Stimulated activated naive CD8-positive, alpha-beta T cell treated with anti-CD3 and anti-CD28 coated beads, Interleukin-15, Interleukin-2, amounts not matched to agents 100 ng/mL and 50 ng/mL, for 24 hours (primary cell): ENCODE results near the gene SLC2A1.

Source experiments
- H3K27ac Mint-ChIP-seq: one replicate; pipeline ENCODE4 v1.8.0; 2021; ENCODE audit warnings: mild to moderate bottlenecking, mixed read lengths
- H3K27me3 Mint-ChIP-seq: one replicate; pipeline ENCODE4 v1.8.0; 2021; ENCODE audit warnings: mixed read lengths
- H3K36me3 Mint-ChIP-seq: one replicate; pipeline ENCODE4 v1.8.0; 2021; ENCODE audit warnings: low read depth, mixed read lengths
- H3K4me1 Mint-ChIP-seq: one replicate; pipeline ENCODE4 v1.8.0; 2021; ENCODE audit warnings: low read depth, mixed read lengths
- H3K4me3 Mint-ChIP-seq: one replicate; pipeline ENCODE4 v1.8.0; 2021; ENCODE audit warnings: mild to moderate bottlenecking, mixed read lengths
- H3K9me3 Mint-ChIP-seq: one replicate; pipeline ENCODE4 v1.8.0; 2021; ENCODE audit warnings: mixed read lengths

Gene SLC2A1

DNA sequence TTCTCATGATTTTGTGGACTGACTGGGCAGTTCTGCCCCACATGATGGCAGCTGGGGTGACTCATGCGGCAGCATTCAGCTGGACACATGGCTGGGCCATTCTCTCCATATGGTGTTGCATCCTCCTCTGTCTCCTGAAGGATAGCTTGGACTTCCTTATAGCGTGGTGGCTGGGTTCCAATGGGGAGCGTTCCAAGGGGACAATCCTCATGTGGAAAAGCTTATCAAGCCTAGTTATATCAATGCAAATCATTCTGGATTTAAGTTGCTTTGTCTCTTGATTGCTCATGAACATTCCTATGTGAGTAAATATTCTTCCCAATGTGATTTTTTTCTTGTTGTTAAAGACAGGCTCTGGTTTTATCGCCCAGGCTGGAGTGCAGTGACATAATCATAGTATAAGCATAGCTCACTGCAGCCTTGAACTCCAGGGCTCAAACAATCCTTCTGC, 13.2 kb upstream of the SLC2A1 start:
- Mint-ChIP-seq H3K27me3 (no peaks in the 10 kb centered on the region), H3K4me3 (no peak overlapping the region), H3K27ac (no peak overlapping the region), H3K36me3 (no peaks in the 10 kb centered on the region), H3K9me3 (no peaks in the 10 kb centered on the region), H3K4me1 (peaks cover 6% of the 10 kb centered on the region)

DNA sequence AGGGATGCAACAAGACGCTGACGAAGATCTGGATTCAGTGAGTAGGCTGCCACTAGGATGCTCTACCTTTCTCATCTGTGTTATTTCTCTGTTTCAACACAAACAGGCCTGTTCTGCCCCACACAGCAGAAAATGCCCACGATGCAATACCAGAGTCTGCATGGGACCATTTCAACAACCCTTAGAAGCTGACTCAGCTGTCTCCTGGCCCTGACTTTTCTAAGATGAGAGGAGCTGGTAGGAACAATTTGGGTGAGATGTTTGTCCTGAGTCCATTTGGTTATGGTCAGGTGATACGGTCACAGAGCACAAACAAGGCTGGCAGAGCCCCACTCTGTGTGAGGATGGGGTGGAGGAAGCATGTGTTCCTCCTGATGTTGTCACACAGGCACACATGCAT, 11.5 kb upstream of the SLC2A1 start:
- Mint-ChIP-seq H3K36me3 (no peaks in the 10 kb centered on the region), H3K27me3 (no peaks in the 10 kb centered on the region), H3K27ac (no peak overlapping the region), H3K4me1 (peaks cover 7% of the 10 kb centered on the region), H3K9me3 (no peaks in the 10 kb centered on the region), H3K4me3 (no peak overlapping the region)

DNA sequence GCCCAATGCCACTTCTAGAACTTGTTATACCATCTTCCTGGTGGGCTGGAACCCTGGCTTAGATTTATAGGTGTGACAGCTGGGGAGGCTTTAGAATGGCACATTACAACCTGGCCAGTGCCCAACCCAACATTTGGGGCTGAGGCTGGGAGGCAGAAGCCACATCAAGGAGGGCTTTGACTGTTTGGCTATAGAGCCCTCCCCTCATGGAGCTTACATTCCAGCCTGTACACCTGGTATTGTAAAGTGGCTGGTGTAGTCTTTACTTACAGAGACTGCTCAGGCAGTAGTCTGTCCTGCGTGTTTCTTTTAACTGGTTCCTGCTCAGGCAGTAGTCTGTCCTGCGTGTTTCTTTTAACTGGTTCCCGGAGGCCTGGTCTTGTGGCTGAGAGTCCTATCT, 10.0 kb upstream of the SLC2A1 start:
- H3K4me3 Mint-ChIP-seq: no peak overlapping the region
- no peaks in the 10 kb centered on the region for H3K27me3 Mint-ChIP-seq
- no peaks in the 10 kb centered on the region for H3K36me3 Mint-ChIP-seq
- H3K4me1 Mint-ChIP-seq: peaks cover 7% of the 10 kb centered on the region
- no peak overlapping the region for H3K27ac Mint-ChIP-seq
- H3K9me3 Mint-ChIP-seq: no peaks in the 10 kb centered on the region

DNA sequence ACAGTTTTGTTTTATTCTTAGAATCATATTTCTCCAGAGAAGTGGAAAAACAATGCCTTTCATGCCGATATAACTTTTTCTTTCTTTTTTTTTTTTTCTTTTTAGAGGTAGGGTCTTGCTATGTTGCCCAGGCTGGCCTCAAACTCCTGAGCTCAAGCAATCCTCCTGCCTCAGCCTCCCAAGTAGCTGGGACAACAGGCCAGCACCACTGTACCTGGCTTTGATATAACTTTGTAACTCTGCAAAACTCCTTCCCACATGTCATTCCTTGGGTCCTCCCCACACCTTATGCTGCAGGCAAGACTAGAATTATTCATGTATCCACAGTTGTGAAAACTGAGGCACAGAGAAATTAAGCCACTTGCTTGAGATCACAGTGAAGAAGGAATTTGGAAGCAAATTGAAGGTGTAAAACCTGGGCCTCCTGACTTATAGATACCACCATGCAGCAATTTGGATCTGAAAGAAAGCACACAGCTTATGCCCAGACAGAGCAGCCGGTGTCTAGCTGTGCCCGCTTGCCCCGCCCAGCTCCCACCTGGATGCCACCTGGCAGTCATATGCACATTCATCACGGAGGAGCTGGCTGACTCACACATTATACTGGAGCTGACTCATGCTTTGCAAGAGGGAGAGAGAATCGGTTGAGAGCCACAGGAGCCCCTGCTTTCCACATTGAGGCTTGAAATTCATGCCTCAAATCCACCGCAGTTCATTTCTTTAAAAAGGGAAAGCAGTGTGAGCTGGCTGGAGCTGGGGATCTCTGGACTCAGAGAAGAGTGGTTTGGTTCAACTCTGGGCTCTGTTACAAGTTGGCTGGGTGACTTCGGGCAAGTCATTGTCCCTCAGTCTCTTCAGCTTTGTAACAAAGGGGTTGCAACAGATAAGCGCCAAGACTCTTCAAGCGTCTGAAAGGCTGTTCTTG, 8.3 kb upstream of the SLC2A1 start:
- Mint-ChIP-seq H3K4me1 (peaks cover 18% of the 10 kb centered on the region), H3K4me3 (no peak overlapping the region), H3K27me3 (no peaks in the 10 kb centered on the region), H3K9me3 (no peaks in the 10 kb centered on the region), H3K27ac (no peak overlapping the region), H3K36me3 (no peaks in the 10 kb centered on the region)

DNA sequence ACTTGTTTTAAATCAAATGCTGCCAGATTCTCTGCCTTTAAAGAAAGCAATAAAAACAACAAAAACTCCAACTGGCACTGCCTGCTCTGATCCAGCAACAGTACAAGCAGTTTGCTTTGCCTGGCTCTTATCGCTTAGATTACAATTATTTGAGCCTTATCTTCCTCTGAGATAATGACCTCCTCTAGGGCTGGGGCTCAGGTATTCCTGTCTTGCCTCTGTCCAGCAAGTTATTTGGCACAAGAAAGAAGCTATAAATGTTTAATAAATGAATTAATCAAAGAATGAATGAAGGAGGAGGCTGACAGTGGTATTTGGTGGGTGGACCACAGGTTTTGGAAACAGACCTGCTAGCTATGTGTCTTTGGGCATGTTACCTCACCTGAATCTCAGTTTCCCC, 6.7 kb upstream of the SLC2A1 start:
- no peaks in the 10 kb centered on the region for H3K36me3 Mint-ChIP-seq
- peaks cover 27% of the 10 kb centered on the region for H3K4me1 Mint-ChIP-seq
- no peak overlapping the region for H3K27ac Mint-ChIP-seq
- H3K4me3 Mint-ChIP-seq: no peak overlapping the region
- H3K9me3 Mint-ChIP-seq: no peaks in the 10 kb centered on the region
- peaks cover 8% of the 10 kb centered on the region for H3K27me3 Mint-ChIP-seq

DNA sequence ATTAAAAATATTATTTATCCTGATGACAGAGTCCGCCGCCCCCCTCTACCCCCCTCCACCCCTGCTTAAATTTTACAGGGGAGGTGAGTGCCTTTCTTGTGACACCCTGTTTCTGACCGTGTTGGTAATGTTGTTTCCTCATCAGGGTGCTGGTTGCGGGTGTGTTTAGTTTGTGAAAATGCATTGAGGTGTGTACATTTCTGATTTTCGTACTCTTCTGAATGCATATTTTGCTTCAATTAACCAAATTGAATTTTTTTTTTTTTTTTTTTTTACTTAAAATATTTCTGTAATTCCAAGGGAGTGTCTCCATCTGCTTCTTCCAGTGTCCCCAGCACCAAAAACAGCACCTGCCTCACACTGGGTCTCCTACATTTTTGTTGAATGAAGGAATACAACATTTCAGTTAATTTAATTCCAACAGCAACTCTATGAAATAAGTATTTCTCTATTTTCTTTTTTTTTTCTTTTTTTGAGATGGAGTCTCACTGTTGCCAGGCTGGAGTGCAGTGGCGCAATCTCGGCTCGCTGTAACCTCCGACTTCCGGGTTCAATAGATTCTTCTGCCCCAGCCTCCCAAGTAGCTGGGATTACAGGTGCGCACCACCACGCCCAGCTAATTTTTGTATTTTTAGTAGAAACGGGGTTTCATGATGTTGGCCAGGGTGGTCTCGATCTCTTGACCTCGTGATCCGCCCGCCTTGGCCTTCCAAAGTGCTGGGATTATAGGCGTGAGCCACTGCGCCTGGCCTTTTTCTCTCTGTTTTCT, 5.6 kb upstream of the SLC2A1 start:
- no peaks in the 10 kb centered on the region for H3K36me3 Mint-ChIP-seq

DNA sequence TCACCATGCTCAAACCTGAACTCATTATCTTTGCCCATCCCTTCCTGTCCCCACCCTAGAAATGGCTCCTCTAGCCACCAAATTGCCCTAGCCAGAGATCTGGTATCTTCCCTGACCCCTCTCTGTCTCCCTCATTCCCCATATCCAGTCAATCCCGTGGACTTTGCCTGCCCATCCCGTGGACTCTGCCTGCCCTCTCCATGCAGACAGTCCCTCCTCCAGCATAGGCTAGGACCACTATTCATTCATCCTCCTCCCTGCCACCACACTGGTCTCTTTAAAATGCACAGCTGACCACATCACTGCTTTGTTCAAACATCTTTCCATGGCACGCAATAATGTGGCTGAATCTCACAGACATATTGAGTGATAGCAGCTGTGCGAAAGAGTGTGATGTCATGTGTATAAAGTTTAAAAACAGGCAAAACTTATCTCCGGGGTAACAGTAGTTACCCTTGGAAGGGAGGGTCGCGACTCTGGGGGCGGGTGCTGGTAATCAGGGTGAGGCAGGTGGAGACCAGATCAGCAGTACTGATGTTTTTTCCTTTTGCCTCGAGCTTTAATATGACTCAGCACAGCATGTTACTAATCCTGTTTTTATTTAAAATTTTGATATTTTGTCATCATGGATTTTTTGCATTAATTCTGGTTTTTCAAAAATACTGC, 4.8 kb upstream of the SLC2A1 start:
- Mint-ChIP-seq H3K27me3 (peaks cover 8% of the 10 kb centered on the region), H3K4me1 (peaks cover 42% of the 10 kb centered on the region), H3K36me3 (no peaks in the 10 kb centered on the region), H3K9me3 (no peaks in the 10 kb centered on the region), H3K27ac (peak overlapping the region; percentile 47), H3K4me3 (no peak overlapping the region)

More for the DNA sequence above, 5.6 kb upstream of the SLC2A1 start:
- no peaks in the 10 kb centered on the region for H3K9me3 Mint-ChIP-seq
- no peak overlapping the region for H3K27ac Mint-ChIP-seq
- no peak overlapping the region for H3K4me3 Mint-ChIP-seq
- peaks cover 35% of the 10 kb centered on the region for H3K4me1 Mint-ChIP-seq
- peaks cover 8% of the 10 kb centered on the region for H3K27me3 Mint-ChIP-seq

DNA sequence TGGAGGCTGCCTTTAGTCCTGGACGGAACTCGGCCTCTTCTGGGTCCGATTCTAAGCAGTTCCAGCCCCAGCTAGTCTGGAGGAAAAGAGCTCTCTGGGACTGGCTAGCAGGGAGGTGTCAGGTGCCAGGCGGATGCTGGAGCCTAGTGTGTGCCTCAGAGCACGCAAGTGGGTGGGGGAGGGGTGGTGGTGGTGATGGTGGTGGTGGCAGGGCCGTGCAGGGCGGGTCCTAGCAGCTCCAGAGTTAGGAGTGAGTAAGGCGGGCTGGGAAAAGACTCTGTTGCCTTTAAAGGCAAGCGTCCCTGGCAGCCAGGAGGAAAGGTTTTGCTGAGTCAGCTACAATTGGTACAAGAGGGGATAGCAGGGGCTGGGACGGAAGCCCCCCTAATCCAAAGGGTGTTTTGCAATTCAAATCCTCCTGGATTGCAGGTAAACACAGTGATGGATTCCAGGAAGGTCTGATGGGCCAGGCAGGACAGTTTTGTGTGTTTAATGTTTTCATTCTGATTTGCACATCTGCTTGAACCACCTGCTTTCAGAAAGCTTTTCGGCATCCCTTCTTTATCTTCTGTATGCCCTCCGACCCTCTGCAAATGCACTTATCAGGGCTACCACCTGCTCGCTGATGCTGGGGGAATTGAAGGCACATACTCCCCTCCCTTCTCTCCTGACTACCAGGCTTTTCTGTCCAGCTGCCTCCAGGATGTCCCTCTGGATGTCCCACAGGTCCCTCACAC, 4.1 kb upstream of the SLC2A1 start:
- Mint-ChIP-seq H3K36me3 (no peaks in the 10 kb centered on the region), H3K4me1 (peaks cover 43% of the 10 kb centered on the region), H3K4me3 (no peak overlapping the region), H3K27ac (no peak overlapping the region), H3K9me3 (no peaks in the 10 kb centered on the region), H3K27me3 (peaks cover 8% of the 10 kb centered on the region)

DNA sequence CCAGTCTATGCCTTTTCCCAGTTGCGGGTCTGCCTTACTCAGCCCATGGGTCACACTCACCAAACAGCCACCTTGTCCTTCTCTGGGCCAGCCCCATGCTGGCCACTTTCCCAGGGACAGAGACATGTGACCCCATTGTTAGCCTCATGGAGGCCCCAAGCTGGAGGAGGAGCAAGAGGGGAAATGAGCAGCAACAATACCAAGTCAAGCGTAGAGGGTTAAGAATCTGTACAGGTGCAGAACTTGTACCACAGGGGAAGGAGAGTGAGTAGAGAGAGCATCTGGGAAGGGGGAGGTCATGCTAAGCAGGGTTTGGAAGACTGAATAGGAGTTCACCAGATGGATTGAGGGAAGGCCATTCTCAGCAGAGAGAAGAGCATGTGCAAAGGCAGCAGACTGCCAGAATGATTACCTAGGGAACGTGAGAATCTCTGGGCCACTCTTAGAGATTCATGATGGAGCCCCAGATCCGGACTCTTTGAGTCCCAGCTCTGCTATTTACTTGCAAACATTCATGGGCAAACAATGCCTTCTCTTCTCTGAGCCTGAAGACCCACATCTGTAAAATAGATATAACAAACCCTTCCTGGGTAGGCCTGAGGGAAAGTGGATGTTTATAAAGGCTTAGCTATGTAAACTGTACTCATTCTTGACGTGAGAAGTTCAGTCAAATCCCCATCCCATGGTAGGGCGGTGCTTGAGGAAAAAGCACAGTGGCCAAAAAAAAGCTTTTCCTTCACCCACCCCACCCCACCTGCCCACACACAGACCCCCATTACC, 2.8 kb upstream of the SLC2A1 start:
- no peak overlapping the region for H3K27ac Mint-ChIP-seq
- peaks cover 10% of the 10 kb centered on the region for H3K36me3 Mint-ChIP-seq
- H3K4me1 Mint-ChIP-seq: peaks cover 44% of the 10 kb centered on the region
- no peaks in the 10 kb centered on the region for H3K9me3 Mint-ChIP-seq
- peaks cover 8% of the 10 kb centered on the region for H3K27me3 Mint-ChIP-seq
- H3K4me3 Mint-ChIP-seq: no peak overlapping the region

DNA sequence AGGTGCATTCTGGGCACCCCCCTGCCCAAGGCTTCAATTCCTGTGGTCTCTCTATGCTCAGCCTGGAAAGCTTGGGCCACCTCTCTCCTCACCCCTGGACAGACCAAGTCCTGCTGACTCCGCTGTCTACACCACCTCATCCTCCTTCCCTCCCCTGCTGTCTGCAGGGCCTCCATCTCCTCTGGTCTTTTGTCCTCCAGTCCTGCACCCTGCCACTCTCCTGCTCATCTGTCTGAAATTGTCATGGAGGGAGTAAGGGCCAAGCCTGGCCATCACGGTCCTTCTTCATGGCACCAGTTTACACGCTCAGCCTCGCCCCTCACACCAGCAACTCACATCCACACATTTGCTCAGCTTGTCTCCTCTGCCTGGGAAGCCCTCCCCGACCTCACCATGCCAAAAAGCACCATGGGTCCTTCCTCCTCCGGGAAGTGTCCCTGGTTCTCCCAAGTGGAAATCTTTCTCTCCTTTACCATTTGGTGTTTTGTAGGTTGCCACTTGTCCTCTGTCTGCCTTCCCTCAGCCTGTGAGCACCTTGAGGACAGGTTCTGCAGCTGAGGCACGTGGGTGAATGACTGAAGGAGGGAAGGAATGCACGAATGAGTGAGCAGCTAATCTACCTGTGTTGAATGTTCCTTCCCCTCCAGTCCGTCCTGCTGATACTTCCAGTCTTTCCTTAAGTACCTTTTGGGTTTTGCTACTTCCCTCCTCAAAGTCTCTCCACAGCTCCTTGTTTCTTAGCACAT, 2.1 kb upstream of the SLC2A1 start:
- H3K4me1 Mint-ChIP-seq: peaks cover 49% of the 10 kb centered on the region
- peaks cover 14% of the 10 kb centered on the region for H3K36me3 Mint-ChIP-seq
- peaks cover 8% of the 10 kb centered on the region for H3K27me3 Mint-ChIP-seq
- peak overlapping the region; percentile 8 for H3K4me3 Mint-ChIP-seq
- H3K9me3 Mint-ChIP-seq: no peaks in the 10 kb centered on the region
- peak overlapping the region; percentile 17 for H3K27ac Mint-ChIP-seq

DNA sequence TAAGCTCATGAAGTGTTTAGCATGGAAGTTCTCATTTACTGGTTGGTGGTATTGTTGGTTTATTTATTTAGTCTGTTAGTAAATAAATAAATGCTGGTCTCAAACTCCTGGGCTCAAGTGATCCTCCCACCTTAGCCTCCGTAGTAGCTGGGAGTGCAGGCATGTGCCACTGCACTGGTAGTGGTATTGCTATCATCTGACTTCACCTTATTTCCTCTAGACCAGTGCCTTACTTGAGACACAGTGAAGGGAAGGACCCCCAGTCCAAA, 1.4 kb upstream of the SLC2A1 start:
- no peaks in the 10 kb centered on the region for H3K9me3 Mint-ChIP-seq
- no peak overlapping the region for H3K27ac Mint-ChIP-seq
- peak overlapping the region; percentile 26 for H3K4me3 Mint-ChIP-seq
- H3K36me3 Mint-ChIP-seq: peaks cover 21% of the 10 kb centered on the region
- H3K27me3 Mint-ChIP-seq: peaks cover 8% of the 10 kb centered on the region
- H3K4me1 Mint-ChIP-seq: peaks cover 55% of the 10 kb centered on the region

DNA sequence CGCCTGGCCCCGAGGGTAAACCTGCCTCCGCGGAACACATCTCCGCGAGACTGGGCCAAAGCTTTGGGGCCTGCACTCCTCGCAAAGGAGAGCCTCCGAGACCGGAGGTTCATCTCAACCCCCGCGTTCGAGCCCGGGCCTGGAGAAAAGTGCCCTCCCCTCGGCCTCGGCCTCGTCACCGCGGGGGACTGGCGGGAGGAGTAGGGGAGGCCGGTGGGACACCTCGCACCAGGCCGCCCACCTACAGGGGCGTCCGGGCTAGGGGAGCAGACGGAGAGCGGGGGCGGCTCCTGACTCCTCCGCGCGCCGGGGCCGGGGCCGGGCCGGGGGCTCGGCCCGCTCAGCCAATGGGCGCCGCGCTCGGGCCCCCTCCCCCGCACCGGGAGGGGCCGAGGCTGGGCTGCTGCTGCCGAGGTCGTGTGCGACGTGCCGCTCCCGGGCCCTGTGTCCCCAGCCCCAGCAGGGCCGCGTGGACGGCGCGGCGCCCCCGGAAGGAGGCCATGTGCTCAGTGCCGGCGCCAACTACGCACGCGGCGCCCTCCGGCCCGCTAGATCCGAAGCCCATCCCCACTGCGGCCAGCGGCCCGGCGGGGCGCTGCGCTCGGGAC, 684 bp downstream of the SLC2A1 start:
- peaks cover 8% of the 10 kb centered on the region for H3K27me3 Mint-ChIP-seq
- peaks cover 41% of the 10 kb centered on the region for H3K36me3 Mint-ChIP-seq
- H3K27ac Mint-ChIP-seq: peak overlapping the region; percentile 94
- H3K9me3 Mint-ChIP-seq: no peaks in the 10 kb centered on the region
- H3K4me1 Mint-ChIP-seq: peaks cover 69% of the 10 kb centered on the region
- H3K4me3 Mint-ChIP-seq: peak overlapping the region; percentile 97

DNA sequence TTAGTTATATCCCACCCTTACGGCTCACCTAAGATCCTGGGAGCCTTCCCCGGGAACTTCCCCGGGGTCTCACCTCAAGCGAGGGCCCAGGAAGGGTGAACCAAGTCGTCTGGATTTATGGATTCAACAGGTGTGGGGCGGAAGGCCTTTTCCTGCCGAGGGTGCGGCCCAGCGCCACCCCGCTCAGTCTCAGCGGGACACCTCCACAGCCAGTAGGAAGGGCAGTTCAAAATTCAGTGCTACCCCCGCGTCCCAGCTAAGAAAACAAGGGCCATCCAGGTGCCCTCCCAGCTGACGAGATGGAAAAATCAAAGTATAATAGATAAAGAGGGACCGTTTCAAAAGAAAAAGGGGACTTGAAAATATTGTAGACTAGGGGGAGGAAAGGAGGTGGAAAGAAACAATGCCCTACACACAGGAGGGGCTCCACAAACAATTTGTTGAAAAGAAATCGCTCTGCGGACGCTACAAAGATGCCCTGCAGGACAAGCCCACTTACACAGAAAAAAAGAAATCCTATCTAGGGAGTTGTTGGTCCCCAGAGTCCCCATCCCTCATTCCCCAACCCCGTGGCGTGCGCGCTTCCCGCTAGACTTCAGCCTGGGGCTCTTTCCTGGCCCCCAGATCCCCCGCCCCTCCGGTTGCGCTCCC, 1.3 kb downstream of the SLC2A1 start:
- H3K27ac Mint-ChIP-seq: peak overlapping the region; percentile 94
- no peaks in the 10 kb centered on the region for H3K9me3 Mint-ChIP-seq
- peak overlapping the region; percentile 97 for H3K4me3 Mint-ChIP-seq
- peaks cover 41% of the 10 kb centered on the region for H3K36me3 Mint-ChIP-seq
- peaks cover 71% of the 10 kb centered on the region for H3K4me1 Mint-ChIP-seq
- peaks cover 8% of the 10 kb centered on the region for H3K27me3 Mint-ChIP-seq
